T-cell (primary cell): ENCODE data around the gene RAB3A. TPM values are rescaled to one million over a fixed set of nuclear protein-coding genes. Genes with fewer than 3 reads are reported as not detected.

ENCODE experiments used
- ATAC-seq, 4 experiments: fragments of 200-7000 bp in 3 of 4; fragments of 150-1000 bp in 1 of 4; cut with Tn5 transposase; replicated peaks in 1 of 4; 1 replicate in 3 of 4; 2 replicates in 1 of 4; pipeline ENCODE4 v1.10.0; 2021; ENCODE audit warnings: moderate library complexity in 3 of 4, mild to moderate bottlenecking in 2 of 4, moderate number of reproducible peaks in 1 of 4
- CTCF ChIA-PET, 2 donors: fragments of 300-600 bp; sonication (Branson Sonifier 250); formaldehyde crosslinking; loops; one replicate each; lab custom pipeline; 2022; ENCODE audit warnings: antibody characterized with exemption in 2 of 2; lab: Charles Lee
- POLR2A ChIA-PET, 2 donors: fragments of 300-600 bp; sonication (Branson Sonifier 250); formaldehyde crosslinking; loops; one replicate each; lab custom pipeline; 2022; ENCODE audit warnings: antibody characterized with exemption in 2 of 2; lab: Charles Lee
- DNase-seq, 35 experiments: peaks; one replicate each; pipeline versions ENCODE4 v3.0.0 to v3.0.0-alpha.2; 2013 to 2023
- H3K27ac ChIP-seq: one replicate; pipeline ENCODE4 v1.5.1; 2013; ENCODE audit warnings: low read length
- H3K27me3 ChIP-seq, 2 experiments: replicated peaks in 1 of 2; 1 replicate in 1 of 2; 2 replicates in 1 of 2; pipeline versions ENCODE4 v1.6.1 to v1.7.0; 2013; ENCODE audit warnings: low read length in 1 of 2, mixed read lengths in 1 of 2; ENCODE audit not compliant: control insufficient read depth in 2 of 2, insufficient read depth in 2 of 2; ENCODE audit errors: extremely low read depth in 1 of 2
- H3K36me3 ChIP-seq, 2 donors: 1 replicate in 1 of 2; 2 replicates in 1 of 2; pipeline versions ENCODE4 v1.6.1 to v1.7.0; 2013; ENCODE audit warnings: low read length in 1 of 2; ENCODE audit not compliant: control insufficient read depth in 2 of 2, insufficient read depth in 1 of 2; ENCODE audit errors: extremely low read depth in 1 of 2
- H3K4me1 ChIP-seq, 2 experiments: 1 replicate in 1 of 2; 2 replicates in 1 of 2; pipeline versions ENCODE4 v1.6.1 to v1.7.0; 2013; ENCODE audit warnings: low read length in 2 of 2, mixed read lengths in 1 of 2; ENCODE audit not compliant: insufficient read depth in 2 of 2, control insufficient read depth in 1 of 2; ENCODE audit errors: extremely low read depth in 1 of 2
- H3K4me3 ChIP-seq, 2 donors: 1 replicate in 1 of 2; 2 replicates in 1 of 2; pipeline versions ENCODE4 v1.5.1 to v1.7.0; 2013; ENCODE audit warnings: mild to moderate bottlenecking in 2 of 2, low read length in 1 of 2, moderate library complexity in 1 of 2; ENCODE audit not compliant: control insufficient read depth in 1 of 2; ENCODE audit errors: extremely low read depth in 1 of 2
- H3K9me3 ChIP-seq: 2 replicates; pipeline ENCODE4 v1.7.0; 2013
- H3K27ac Mint-ChIP-seq, 2 donors: one replicate each; pipeline ENCODE4 v1.8.0; 2020 to 2021; ENCODE audit warnings: mild to moderate bottlenecking in 2 of 2, mixed read lengths in 2 of 2
- H3K27me3 Mint-ChIP-seq, 2 donors: one replicate each; pipeline ENCODE4 v1.8.0; 2021 to 2022; ENCODE audit warnings: mixed read lengths in 2 of 2
- H3K36me3 Mint-ChIP-seq: one replicate; pipeline ENCODE4 v1.8.0; 2021; ENCODE audit warnings: mixed read lengths
- H3K4me1 Mint-ChIP-seq, 3 donors: one replicate each; pipeline ENCODE4 v1.8.0; 2020 to 2022; ENCODE audit warnings: mixed read lengths in 3 of 3, mild to moderate bottlenecking in 1 of 3
- H3K4me3 Mint-ChIP-seq, 3 donors: one replicate each; pipeline ENCODE4 v1.8.0; 2020 to 2022; ENCODE audit warnings: mild to moderate bottlenecking in 3 of 3, mixed read lengths in 3 of 3, moderate library complexity in 3 of 3
- H3K9me3 Mint-ChIP-seq, 3 donors: one replicate each; pipeline ENCODE4 v1.8.0; 2020 to 2022; ENCODE audit warnings: mixed read lengths in 3 of 3
- WGBS: methylation state at CpG from one replicate; pipeline ENCODE4 v1.1.5; 2013; ENCODE audit warnings: missing lambda C conversion rate; ENCODE audit not compliant: insufficient coverage; 5-methylcytosine and 5-hydroxymethylcytosine counted together
- total RNA-seq, 35 experiments: library from RNA in 6 of 35; stranded (reverse) in 6 of 35; fragments of 120-200 nt in 1 of 35; gene quantifications; one replicate each; pipeline versions ENCODE4 v1.2.1 to v1.2.4 and lab custom pipeline; 2013 to 2026

The RAB3A gene
- total RNA-seq (1 to 10 TPM; 4.7 to 8.3 (median 5.6) TPM), total RNA-seq (lab: John Stamatoyannopoulos, UW) (0 to 8.1 (median 1.4) reads per million in 29 experiments)
- 3.8 TPM for total RNA-seq (2013)

GRCh38 chr19:18203863-18204393 is at the start of gene RAB3A:
Gene RAB3A (minus strand): TSS chr19:18204042. CDS start chr19:18202740, 1,302 bp downstream.
- ATAC-seq, result peak; percentile 87 to 93 (median 88)
- Mint-ChIP-seq H3K9me3 (no peaks in the 10 kb centered on the region), H3K4me1 (peaks cover 22 to 30% (median 24%) of the 10 kb centered on the region in 3 donors), H3K4me3 (peak within 1 kb of the TSS; percentile 87 to 94 (median 89)), H3K27ac (peak within 1 kb of the TSS; percentile 94 to 95), H3K36me3 (peaks cover 3% of the 10 kb centered on the region), H3K27me3 (peaks cover 4 to 8% of the 10 kb centered on the region in 2 donors)
- POLR2A ChIA-PET, result interaction anchor here (0.5 to 0.8 kb wide), 3 partner anchors 76 to 78 kb away, joined by 4 to 5 read pairs (median 4); partner anchors contain the start of gene JUND (in 1 of the 2)
- H3K36me3 ChIP-seq, result peaks cover 0 to 4% of the 10 kb centered on the region in 2 donors
- CTCF ChIA-PET, result interaction anchor here in 1 of 2 donors (0.6 to 3.5 kb wide), 9 partner anchors 9 to 210 kb away, joined by 3 to 26 read pairs (median 4); partner anchors contain the start of gene MPV17L2
- WGBS, result under 1% methylated on average over 50 of the region's 50 CpGs
- H3K27me3 ChIP-seq, result peaks cover 0 to 13% of the 10 kb centered on the region in 2 experiments
- peaks cover 12 to 31% of the 10 kb centered on the region in 2 experiments for H3K4me1 ChIP-seq
- H3K4me3 ChIP-seq, result peak within 1 kb of the TSS; percentile 84 to 89
- peak within 1 kb of the TSS; percentile 77 for H3K27ac ChIP-seq
- DNase-seq, result peak; percentile 95 to 100 (median 100)
- no peaks in the 10 kb centered on the region for H3K9me3 ChIP-seq

- no peak overlapping the region for H3K4me3 ChIP-seq
- no peaks in the 10 kb centered on the region for H3K36me3 Mint-ChIP-seq
- no peak overlapping the region for H3K27ac Mint-ChIP-seq
- ATAC-seq, result no peak
- peaks cover 0 to 47% of the 10 kb centered on the region in 2 experiments for H3K27me3 ChIP-seq
- ChIA-PET CTCF (interaction anchor here (0.5 to 4.7 kb wide), 11 partner anchors 43 to 245 kb away, joined by 3 to 33 read pairs (median 6); partner anchors contain the start of genes ARRDC2 (in 1 of the 2) and MPV17L2 (in 1 of the 2)), POLR2A (interaction anchor here (0.6 to 0.7 kb wide), 3 partner anchors 1614 to 1824 kb away, joined by 3 read pairs; no protein-coding TSS in a partner anchor)
- no peak overlapping the region for H3K27ac ChIP-seq
- no peaks in the 10 kb centered on the region for H3K36me3 ChIP-seq
- H3K27me3 Mint-ChIP-seq, result peaks cover 26 to 30% of the 10 kb centered on the region in 2 donors
- 100% methylated on average over 1 of the region's 4 CpGs for WGBS
- DNase-seq, result no peak
- no peaks in the 10 kb centered on the region for H3K9me3 ChIP-seq
- peaks cover 3 to 13% (median 4%) of the 10 kb centered on the region in 3 donors for H3K4me1 Mint-ChIP-seq
- no peaks in the 10 kb centered on the region for H3K9me3 Mint-ChIP-seq
- H3K4me1 ChIP-seq, result peaks cover 0 to 5% of the 10 kb centered on the region in 2 experiments
- no peak overlapping the region for H3K4me3 Mint-ChIP-seq
Measured at GRCh38 chr19:18253130-18253529, 49.3 kb upstream of the RAB3A start.

- Histone ChIP-seq H3K27me3 (peaks cover 0 to 55% of the 10 kb centered on the region in 2 experiments), H3K27ac (no peak overlapping the region), H3K9me3 (no peaks in the 10 kb centered on the region), H3K4me1 (peaks cover 0 to 5% of the 10 kb centered on the region in 2 experiments), H3K36me3 (no peaks in the 10 kb centered on the region), H3K4me3 (no peak overlapping the region)
- Mint-ChIP-seq H3K27me3 (peaks cover 26 to 30% of the 10 kb centered on the region in 2 donors), H3K36me3 (no peaks in the 10 kb centered on the region), H3K9me3 (no peaks in the 10 kb centered on the region), H3K4me3 (no peak overlapping the region), H3K4me1 (peaks cover 3 to 13% (median 4%) of the 10 kb centered on the region in 3 donors), H3K27ac (no peak overlapping the region)
- CTCF ChIA-PET, result interaction anchor here (0.6 to 4.7 kb wide), 11 partner anchors 28 to 168 kb away, joined by 3 to 33 read pairs (median 6); partner anchors contain the start of gene MPV17L2 (in 1 of the 2)
- POLR2A ChIA-PET, result interaction anchor here (0.5 to 0.7 kb wide), 3 partner anchors 39 to 1825 kb away, joined by 3 read pairs; no protein-coding TSS in a partner anchor
- ATAC-seq, result no peak
- no peak for DNase-seq
- 91% methylated on average over 5 of the region's 7 CpGs for WGBS
Measured at GRCh38 chr19:18252370-18252717, 48.5 kb upstream of the RAB3A start.

- Histone ChIP-seq H3K9me3 (no peaks in the 10 kb centered on the region), H3K4me3 (no peak overlapping the region), H3K36me3 (no peaks in the 10 kb centered on the region), H3K4me1 (peaks cover 0 to 5% of the 10 kb centered on the region in 2 experiments), H3K27me3 (peaks cover 0 to 57% of the 10 kb centered on the region in 2 experiments), H3K27ac (no peak overlapping the region)
- 27% methylated on average over 13 of the region's 23 CpGs for WGBS
- no peaks in the 10 kb centered on the region for H3K9me3 Mint-ChIP-seq
- peak; percentile 72 to 86 (median 83) for ATAC-seq
- H3K36me3 Mint-ChIP-seq, result no peaks in the 10 kb centered on the region
- no peak overlapping the region for H3K27ac Mint-ChIP-seq
- DNase-seq, result peak; percentile 41 to 90 (median 74)
- POLR2A ChIA-PET, result interaction anchor here in 1 of 2 donors (0.5 kb wide), 1 partner anchor 39 kb away, joined by 3 read pairs; no protein-coding TSS in a partner anchor
- H3K27me3 Mint-ChIP-seq, result peaks cover 26 to 30% of the 10 kb centered on the region in 2 donors
- CTCF ChIA-PET, result interaction anchor here (0.5 to 4.7 kb wide), 10 partner anchors 17 to 92 kb away, joined by 3 to 33 read pairs (median 4); partner anchors contain the start of gene MPV17L2 (in 1 of the 2)
- peaks cover 3 to 13% (median 4%) of the 10 kb centered on the region in 3 donors for H3K4me1 Mint-ChIP-seq
- H3K4me3 Mint-ChIP-seq, result no peak overlapping the region
Measured at GRCh38 chr19:18251587-18252369, 47.9 kb upstream of the RAB3A start.

GRCh38 chr19:18249834-18250233 is 46.0 kb upstream of the RAB3A start:
- H3K4me3 Mint-ChIP-seq, result no peak overlapping the region
- Histone ChIP-seq H3K4me3 (no peak overlapping the region), H3K36me3 (no peaks in the 10 kb centered on the region), H3K4me1 (peaks cover 0 to 5% of the 10 kb centered on the region in 2 experiments), H3K27me3 (peaks cover 0 to 49% of the 10 kb centered on the region in 2 experiments), H3K9me3 (no peaks in the 10 kb centered on the region), H3K27ac (no peak overlapping the region)
- 90% methylated on average over 2 of the region's 5 CpGs for WGBS
- H3K27ac Mint-ChIP-seq, result no peak overlapping the region
- DNase-seq (no peak), ATAC-seq (no peak)
- peaks cover 2 to 7% (median 3%) of the 10 kb centered on the region in 3 donors for H3K4me1 Mint-ChIP-seq
- no peaks in the 10 kb centered on the region for H3K9me3 Mint-ChIP-seq
- H3K36me3 Mint-ChIP-seq, result no peaks in the 10 kb centered on the region
- ChIA-PET POLR2A (no interaction called here), CTCF (interaction anchor here in 1 of 2 donors (0.8 kb wide), 1 partner anchor 42 kb away, joined by 4 read pairs; no protein-coding TSS in a partner anchor)
- peaks cover 22 to 27% of the 10 kb centered on the region in 2 donors for H3K27me3 Mint-ChIP-seq
